ENCODE measurements around the gene LCNL1. TPM values are rescaled to one million over a fixed set of nuclear protein-coding genes. Genes with fewer than 3 reads are reported as not detected.

The LCNL1 gene
- total and polyA plus RNA-seq, 2 donors (not counting 1 experiment from before 2014, with no cell fraction given) = not detected

DNA sequence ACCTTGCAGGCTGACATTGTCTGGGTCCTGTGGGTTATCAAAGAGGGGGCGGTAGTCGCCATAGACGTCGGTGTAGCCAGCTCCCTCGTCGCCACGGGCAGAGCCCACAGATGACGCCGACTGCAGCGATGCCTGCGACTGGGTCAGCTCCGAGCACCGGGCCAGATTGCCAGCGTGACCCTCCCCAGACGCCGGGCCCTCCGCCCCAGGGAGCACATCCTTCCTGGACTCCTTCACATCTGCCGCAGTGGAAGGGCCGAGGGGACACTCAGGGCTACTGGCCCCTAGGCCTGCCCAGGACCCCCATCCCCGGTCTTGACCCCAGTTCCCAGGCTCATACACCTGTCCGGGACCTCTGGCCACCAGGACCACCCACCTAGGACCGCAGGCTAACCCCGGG, 31.4 kb downstream of the LCNL1 start:
- Histone ChIP-seq H3K9ac (ENCODE audit: low read length) (no peak overlapping the region), H3K27me3 (replicated peaks in 1 of 4; ENCODE audit: control extremely low read depth in 1 of 4, control insufficient read depth in 3 of 4, insufficient read depth in 4 of 4, low read length in 3 of 4) (no peaks in the 10 kb centered on the region), H3K27ac (ENCODE audit: low read length in 2 of 2) (no peak overlapping the region), H3K4me3 (ENCODE audit: control extremely low read depth in 1 of 5, extremely low read depth in 1 of 5, insufficient read depth in 1 of 5, low read depth in 2 of 5, low read length in 4 of 5) (no peak overlapping the region), H3K36me3 (replicated peaks in 1 of 2; ENCODE audit: control extremely low read depth in 1 of 2, control insufficient read depth in 1 of 2, extremely low read depth in 1 of 2, insufficient read depth in 2 of 2, low read length in 1 of 2) (peaks cover 1 to 5% of the 10 kb centered on the region in 2 experiments), H3K4me1 (ENCODE audit: control insufficient read depth in 2 of 2, insufficient read depth in 2 of 2, low read length in 2 of 2) (no peaks in the 10 kb centered on the region), H2AFZ (ENCODE audit: insufficient read depth, low read depth, low read length, poor library complexity, severe bottlenecking) (no peak overlapping the region), H4K20me1 (ENCODE audit: control insufficient read depth, insufficient read depth, low read length, poor library complexity, severe bottlenecking) (no peaks in the 10 kb centered on the region), H3K79me2 (ENCODE audit: control insufficient read depth, insufficient read depth, low read length) (no peaks in the 10 kb centered on the region), H3K4me2 (replicated peaks; ENCODE audit: low read depth, low read length, poor library complexity, severe bottlenecking) (no peak overlapping the region), H3K9me3 (ENCODE audit: control extremely low read depth in 1 of 3, control insufficient read depth in 2 of 3, insufficient read depth in 1 of 3, low read length in 2 of 3) (no peaks in the 10 kb centered on the region)
- no peaks in the 10 kb centered on the region for H3K27me3 Mint-ChIP-seq
- no peak overlapping the region for H3K27ac Mint-ChIP-seq
- no peak overlapping the region for H3K4me3 Mint-ChIP-seq
- intact Hi-C loops (cut with micrococcal nuclease) = no loop called here
- TF ChIP-seq EZH2 (IDR thresholded peaks at IDR 0.05; ENCODE audit: borderline replicate concordance, insufficient read depth, low read depth, low read length, poor library complexity, severe bottlenecking) = no peak
- TF ChIP-seq CTCF (IDR thresholded peaks at IDR 0.05) = no peak
- POLR2A ChIA-PET = no interaction called here
- WGBS (ENCODE audit: insufficient coverage) = 92% methylated on average over 23 of the region's 23 CpGs
- CTCF ChIA-PET = interaction anchor here (1.2 kb wide), 1 partner anchor 21 kb away, joined by 3 read pairs; no protein-coding TSS in a partner anchor
- no peaks in the 10 kb centered on the region for H3K9me3 Mint-ChIP-seq (ENCODE audit: insufficient read depth)
- no peak for DNase-seq
- ATAC-seq (ENCODE audit: low read depth) = no peak
- no peaks in the 10 kb centered on the region for H3K4me1 Mint-ChIP-seq

- ATAC-seq (ENCODE audit: low read depth) = no peak
- H3K4me3 ChIP-seq (ENCODE audit: control extremely low read depth in 1 of 5, extremely low read depth in 1 of 5, insufficient read depth in 1 of 5, low read depth in 2 of 5, low read length in 4 of 5) = no peak overlapping the region
- ChIA-PET CTCF (interaction anchor here (1.2 kb wide), 1 partner anchor 20 kb away, joined by 3 read pairs; no protein-coding TSS in a partner anchor), POLR2A (no interaction called here)
- no peak overlapping the region for H3K27ac ChIP-seq (ENCODE audit: low read length in 2 of 2)
- TF ChIP-seq EZH2 (IDR thresholded peaks at IDR 0.05; ENCODE audit: borderline replicate concordance, insufficient read depth, low read depth, low read length, poor library complexity, severe bottlenecking) (no peak), CTCF (IDR thresholded peaks at IDR 0.05) (no peak)
- no peaks in the 10 kb centered on the region for H3K4me1 ChIP-seq (ENCODE audit: control insufficient read depth in 2 of 2, insufficient read depth in 2 of 2, low read length in 2 of 2)
- Mint-ChIP-seq H3K9me3 (ENCODE audit: insufficient read depth) (no peaks in the 10 kb centered on the region), H3K27ac (no peak overlapping the region), H3K4me3 (no peak overlapping the region), H3K4me1 (no peaks in the 10 kb centered on the region), H3K27me3 (no peaks in the 10 kb centered on the region)
- no peak overlapping the region for H3K9ac ChIP-seq (ENCODE audit: low read length)
- H4K20me1 ChIP-seq (ENCODE audit: control insufficient read depth, insufficient read depth, low read length, poor library complexity, severe bottlenecking) = no peaks in the 10 kb centered on the region
- intact Hi-C loops (cut with micrococcal nuclease) = no loop called here
- no peak for DNase-seq
- WGBS (ENCODE audit: insufficient coverage) = 98% methylated on average over 31 of the region's 36 CpGs
- H3K79me2 ChIP-seq (ENCODE audit: control insufficient read depth, insufficient read depth, low read length) = no peaks in the 10 kb centered on the region
- no peak overlapping the region for H2AFZ ChIP-seq (ENCODE audit: insufficient read depth, low read depth, low read length, poor library complexity, severe bottlenecking)
- H3K36me3 ChIP-seq (replicated peaks in 1 of 2; ENCODE audit: control extremely low read depth in 1 of 2, control insufficient read depth in 1 of 2, extremely low read depth in 1 of 2, insufficient read depth in 2 of 2, low read length in 1 of 2) = peaks cover 1 to 5% of the 10 kb centered on the region in 2 experiments
- no peak overlapping the region for H3K4me2 ChIP-seq (replicated peaks; ENCODE audit: low read depth, low read length, poor library complexity, severe bottlenecking)
- H3K27me3 ChIP-seq (replicated peaks in 1 of 4; ENCODE audit: control extremely low read depth in 1 of 4, control insufficient read depth in 3 of 4, insufficient read depth in 4 of 4, low read length in 3 of 4) = no peaks in the 10 kb centered on the region
- no peaks in the 10 kb centered on the region for H3K9me3 ChIP-seq (ENCODE audit: control extremely low read depth in 1 of 3, control insufficient read depth in 2 of 3, insufficient read depth in 1 of 3, low read length in 2 of 3)
These were observed 32.2 kb downstream of the LCNL1 start for GRCh38 chr9:137014776-137015539.
